Gastrocnemius medialis (tissue), 4 donors: ENCODE data around the gene TRIM23.

Experiments
- POLR2A ChIP-seq, 2 donors: fragments of 450-650 bp; IDR thresholded peaks; one replicate each; pipeline ENCODE4 v1.6.1; 2017; ENCODE audit warnings: antibody characterized with exemption in 2 of 2, mild to moderate bottlenecking in 2 of 2, moderate library complexity in 2 of 2
- TF ChIP-seq, protein P1 (sequence below), 5 experiments: fragments of 450-650 bp in 3 of 5; fragments of 200-600 bp in 2 of 5; sonication (generic) in 2 of 5; IDR thresholded peaks in 4 of 5; conservative IDR thresholded peaks in 1 of 5; 1 replicate in 4 of 5; 2 replicates in 1 of 5; pipeline ENCODE4 v1.5.1; 2016 to 2019; ENCODE audit warnings: antibody characterized with exemption in 5 of 5, mild to moderate bottlenecking in 3 of 5, moderate library complexity in 3 of 5

DNA sequence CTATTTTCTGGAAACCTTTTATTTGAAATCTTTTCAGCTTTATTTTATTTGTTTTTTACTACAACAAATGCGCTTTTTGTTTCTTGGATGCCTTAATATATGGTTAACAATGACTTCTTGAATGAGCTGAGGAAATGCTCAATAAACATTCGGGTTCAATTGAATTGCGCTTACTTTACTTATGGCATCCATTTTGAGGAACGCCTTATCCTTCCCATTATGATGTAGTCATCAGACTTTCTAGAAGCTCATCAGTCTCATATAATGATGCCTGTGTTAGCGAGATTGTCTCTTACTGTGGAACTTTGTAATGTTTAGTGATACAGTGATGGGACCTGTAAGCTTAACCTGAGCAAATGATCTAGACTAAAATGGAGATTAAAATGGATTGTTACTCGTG lies 1.6 kb upstream of the TRIM23 start:
- TF ChIP-seq, protein P1, sequence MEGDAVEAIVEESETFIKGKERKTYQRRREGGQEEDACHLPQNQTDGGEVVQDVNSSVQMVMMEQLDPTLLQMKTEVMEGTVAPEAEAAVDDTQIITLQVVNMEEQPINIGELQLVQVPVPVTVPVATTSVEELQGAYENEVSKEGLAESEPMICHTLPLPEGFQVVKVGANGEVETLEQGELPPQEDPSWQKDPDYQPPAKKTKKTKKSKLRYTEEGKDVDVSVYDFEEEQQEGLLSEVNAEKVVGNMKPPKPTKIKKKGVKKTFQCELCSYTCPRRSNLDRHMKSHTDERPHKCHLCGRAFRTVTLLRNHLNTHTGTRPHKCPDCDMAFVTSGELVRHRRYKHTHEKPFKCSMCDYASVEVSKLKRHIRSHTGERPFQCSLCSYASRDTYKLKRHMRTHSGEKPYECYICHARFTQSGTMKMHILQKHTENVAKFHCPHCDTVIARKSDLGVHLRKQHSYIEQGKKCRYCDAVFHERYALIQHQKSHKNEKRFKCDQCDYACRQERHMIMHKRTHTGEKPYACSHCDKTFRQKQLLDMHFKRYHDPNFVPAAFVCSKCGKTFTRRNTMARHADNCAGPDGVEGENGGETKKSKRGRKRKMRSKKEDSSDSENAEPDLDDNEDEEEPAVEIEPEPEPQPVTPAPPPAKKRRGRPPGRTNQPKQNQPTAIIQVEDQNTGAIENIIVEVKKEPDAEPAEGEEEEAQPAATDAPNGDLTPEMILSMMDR (IDR thresholded peaks at IDR 0.05 in 4 of 5, conservative IDR thresholded peaks at IDR 0.05 in 1 of 5) = no peak
- no peak for TF ChIP-seq POLR2A (IDR thresholded peaks at IDR 0.05)
